CD8-positive, alpha-beta memory T cell (primary cell): ENCODE results near the gene PRORP. TPM values are rescaled to one million over a fixed set of nuclear protein-coding genes. Genes with fewer than 3 reads are reported as not detected.

ENCODE experiments used
- CTCF ChIA-PET: fragments of 350-600 bp; sonication (Branson Sonifier 250); formaldehyde crosslinking; loops from one replicate; lab custom pipeline; 2021; ENCODE audit warnings: antibody characterized with exemption; lab: Charles Lee
- POLR2A ChIA-PET: fragments of 350-600 bp; sonication (Branson Sonifier 250); formaldehyde crosslinking; loops from one replicate; lab custom pipeline; 2021; ENCODE audit warnings: antibody characterized with exemption; lab: Charles Lee
- DNase-seq, 5 donors: peaks; one replicate each; pipeline versions ENCODE4 v3.0.0 to v3.0.0-alpha.2; 2020 to 2022; ENCODE audit warnings: mixed read lengths in 1 of 5
- H3K27ac ChIP-seq: one replicate; pipeline ENCODE4 v1.7.0; 2013; ENCODE audit warnings: low read depth, mild to moderate bottlenecking, low read length, moderate library complexity
- H3K27me3 ChIP-seq: 2 replicates; pipeline ENCODE4 v1.7.0; 2013; ENCODE audit warnings: low read length, mild to moderate bottlenecking; ENCODE audit not compliant: insufficient read depth, poor library complexity, severe bottlenecking
- H3K36me3 ChIP-seq: 2 replicates; pipeline ENCODE4 v1.7.0; 2013; ENCODE audit warnings: mild to moderate bottlenecking, low read length, moderate library complexity; ENCODE audit not compliant: insufficient read depth
- H3K4me1 ChIP-seq: 2 replicates; pipeline ENCODE4 v1.7.0; 2013; ENCODE audit warnings: mild to moderate bottlenecking, low read length, moderate library complexity; ENCODE audit not compliant: insufficient read depth
- H3K4me3 ChIP-seq: 2 replicates; pipeline ENCODE4 v1.7.0; 2013; ENCODE audit warnings: mild to moderate bottlenecking, low read length
- H3K9me3 ChIP-seq: 2 replicates; pipeline ENCODE4 v1.7.0; 2013; ENCODE audit warnings: mild to moderate bottlenecking, low read length
- H3K27ac Mint-ChIP-seq, 8 donors: one replicate each; pipeline ENCODE4 v1.8.0; 2020 to 2021; ENCODE audit warnings: mixed read lengths in 8 of 8, mild to moderate bottlenecking in 6 of 8, inconsistent platforms in 3 of 8, moderate library complexity in 3 of 8
- H3K27me3 Mint-ChIP-seq, 2 donors: one replicate each; pipeline ENCODE4 v1.8.0; 2020 to 2021; ENCODE audit warnings: mixed read lengths in 2 of 2, mild to moderate bottlenecking in 1 of 2, moderate library complexity in 1 of 2
- H3K36me3 Mint-ChIP-seq, 3 donors: one replicate each; pipeline ENCODE4 v1.8.0; 2020 to 2021; ENCODE audit warnings: mixed read lengths in 3 of 3, inconsistent platforms in 1 of 3, mild to moderate bottlenecking in 1 of 3
- H3K4me1 Mint-ChIP-seq, 3 donors: one replicate each; pipeline ENCODE4 v1.8.0; 2020 to 2021; ENCODE audit warnings: mixed read lengths in 3 of 3, inconsistent platforms in 1 of 3, mild to moderate bottlenecking in 1 of 3
- H3K4me3 Mint-ChIP-seq, 7 donors: one replicate each; pipeline ENCODE4 v1.8.0; 2020 to 2021; ENCODE audit warnings: mixed read lengths in 7 of 7, mild to moderate bottlenecking in 6 of 7, moderate library complexity in 4 of 7, inconsistent platforms in 2 of 7
- H3K9me3 Mint-ChIP-seq, 5 donors: one replicate each; pipeline ENCODE4 v1.8.0; 2020 to 2022; ENCODE audit warnings: mixed read lengths in 5 of 5, mild to moderate bottlenecking in 3 of 5, moderate library complexity in 2 of 5, inconsistent platforms in 1 of 5
- polyA plus RNA-seq: library from polyadenylated mRNA; unstranded; fragments of 300-500 nt; fragmentation: Illumina TruSeq; gene quantifications from one replicate; pipeline ENCODE4 v1.2.3, GENCODE V29; 2021
- total RNA-seq, 2 experiments: library from RNA; stranded (reverse); gene quantifications; one replicate each; pipeline ENCODE4 v1.2.3, GENCODE V29; 2021

PRORP gene
- total and polyA plus RNA-seq, 3 experiments from 2014 or later, result 36.2 to 59.2 (median 39.9) TPM

- no peaks in the 10 kb centered on the region for H3K9me3 ChIP-seq
- Mint-ChIP-seq H3K27me3 (no peaks in the 10 kb centered on the region), H3K4me1 (peaks cover 32 to 41% (median 34%) of the 10 kb centered on the region in 3 donors), H3K4me3 (no peak overlapping the region), H3K9me3 (peaks cover 0 to 2% (median 0%) of the 10 kb centered on the region in 5 donors), H3K27ac (peak overlapping the region in 3 of 8 donors; percentile 4 to 39 (median 23)), H3K36me3 (peaks cover 25 to 35% (median 25%) of the 10 kb centered on the region in 3 donors)
- ChIA-PET CTCF (no interaction called here), POLR2A (no interaction called here)
- H3K4me1 ChIP-seq, result peaks cover 19% of the 10 kb centered on the region
- H3K27me3 ChIP-seq, result no peaks in the 10 kb centered on the region
- peaks cover 5% of the 10 kb centered on the region for H3K36me3 ChIP-seq
- no peak overlapping the region for H3K4me3 ChIP-seq
- no peak overlapping the region for H3K27ac ChIP-seq
- no peak for DNase-seq
These were observed 42.5 kb downstream of the PRORP start for GRCh38 chr14:35164849-35165248.

DNA sequence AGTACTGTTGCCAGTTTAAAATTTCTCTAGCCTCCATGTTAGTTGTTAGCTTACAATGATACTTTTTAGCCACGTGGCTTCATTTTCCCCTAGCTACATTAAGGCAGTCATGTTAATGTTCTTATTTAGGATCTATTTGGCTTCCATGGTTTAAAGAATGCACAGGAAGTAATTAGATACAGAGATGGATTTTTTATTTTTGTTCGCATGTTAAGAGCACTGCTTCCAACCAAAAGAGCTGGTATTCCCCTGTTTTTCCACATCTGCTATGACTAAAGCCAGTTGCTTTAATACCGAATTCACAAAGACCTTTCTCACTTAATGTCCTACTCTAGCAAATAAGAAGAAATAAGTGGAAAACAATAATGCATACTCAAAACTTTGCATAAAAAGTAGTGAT lies 45.1 kb downstream of the PRORP start:
- Histone ChIP-seq H3K9me3 (no peaks in the 10 kb centered on the region), H3K36me3 (peaks cover 5% of the 10 kb centered on the region), H3K27me3 (no peaks in the 10 kb centered on the region), H3K4me3 (no peak overlapping the region), H3K27ac (no peak overlapping the region), H3K4me1 (no peaks in the 10 kb centered on the region)
- POLR2A ChIA-PET, result no interaction called here
- Mint-ChIP-seq H3K4me3 (no peak overlapping the region), H3K36me3 (peaks cover 26 to 43% (median 28%) of the 10 kb centered on the region in 3 donors), H3K27me3 (no peaks in the 10 kb centered on the region), H3K4me1 (peaks cover 14 to 15% (median 14%) of the 10 kb centered on the region in 3 donors), H3K9me3 (peaks cover 0 to 3% (median 0%) of the 10 kb centered on the region in 5 donors), H3K27ac (peak overlapping the region in 1 of 8 donors; percentile 60)
- CTCF ChIA-PET, result no interaction called here
- no peak for DNase-seq

Other genes with a start within 250 kb of the PRORP start
- gene BAZ1A, start 247.2 kb upstream of the PRORP start, total RNA-seq, result 10 to 100 TPM; 67.5 to 70.5 TPM
- 14.9 TPM for gene BAZ1A, start 247.2 kb upstream of the PRORP start, polyA plus RNA-seq
- gene SRP54, start 139.6 kb upstream of the PRORP start, total RNA-seq, result 10 to 100 TPM; 76.2 to 76.5 TPM
- gene SRP54, start 139.6 kb upstream of the PRORP start, polyA plus RNA-seq, result 34.5 TPM
- 10 to 100 TPM; 43.1 to 47.4 TPM for gene FAM177A1, start 76.3 kb upstream of the PRORP start, total RNA-seq
- gene FAM177A1, start 76.3 kb upstream of the PRORP start, polyA plus RNA-seq, result 54.6 TPM
- 10 to 100 TPM; 46.9 to 48.1 TPM for gene PPP2R3C, start 562 bp upstream of the PRORP start, total RNA-seq
- 78.6 TPM for gene PPP2R3C, start 562 bp upstream of the PRORP start, polyA plus RNA-seq
- gene PSMA6, start 169.8 kb downstream of the PRORP start, total RNA-seq, result 100 to 1,000 TPM; 399 to 400 TPM
- 305 TPM for gene PSMA6, start 169.8 kb downstream of the PRORP start, polyA plus RNA-seq